ENCODE measurements around the gene AOC2. TPM values are rescaled to one million over a fixed set of nuclear protein-coding genes. Genes with fewer than 3 reads are reported as not detected.

AOC2 gene
- total and polyA plus RNA-seq, 9 of the 15 experiments (the other 6 are each of a cell fraction or from before 2014, with no cell fraction given): 0.08 to 0.91 (median 0.49) TPM

DNA sequence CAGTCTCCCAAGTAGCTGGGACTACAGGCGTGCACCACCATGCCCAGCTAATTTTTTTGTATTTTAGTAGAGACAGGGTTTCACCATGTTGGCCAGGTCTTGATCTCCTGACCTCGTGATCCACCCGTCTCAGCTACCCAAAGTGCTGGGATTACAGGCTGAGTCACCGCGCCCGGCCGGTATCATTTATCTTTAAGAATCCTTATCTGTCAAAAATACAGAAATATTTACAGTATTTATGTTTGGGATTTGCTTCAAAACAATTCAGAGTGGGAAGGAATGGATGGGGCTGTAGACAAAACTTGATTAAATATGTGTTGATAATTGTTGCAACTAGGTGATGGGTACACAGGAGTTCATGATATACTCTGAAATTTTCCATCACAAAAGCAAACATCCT is 23.2 kb upstream of the AOC2 start (continued):
- TF ChIP-seq, protein P1, sequence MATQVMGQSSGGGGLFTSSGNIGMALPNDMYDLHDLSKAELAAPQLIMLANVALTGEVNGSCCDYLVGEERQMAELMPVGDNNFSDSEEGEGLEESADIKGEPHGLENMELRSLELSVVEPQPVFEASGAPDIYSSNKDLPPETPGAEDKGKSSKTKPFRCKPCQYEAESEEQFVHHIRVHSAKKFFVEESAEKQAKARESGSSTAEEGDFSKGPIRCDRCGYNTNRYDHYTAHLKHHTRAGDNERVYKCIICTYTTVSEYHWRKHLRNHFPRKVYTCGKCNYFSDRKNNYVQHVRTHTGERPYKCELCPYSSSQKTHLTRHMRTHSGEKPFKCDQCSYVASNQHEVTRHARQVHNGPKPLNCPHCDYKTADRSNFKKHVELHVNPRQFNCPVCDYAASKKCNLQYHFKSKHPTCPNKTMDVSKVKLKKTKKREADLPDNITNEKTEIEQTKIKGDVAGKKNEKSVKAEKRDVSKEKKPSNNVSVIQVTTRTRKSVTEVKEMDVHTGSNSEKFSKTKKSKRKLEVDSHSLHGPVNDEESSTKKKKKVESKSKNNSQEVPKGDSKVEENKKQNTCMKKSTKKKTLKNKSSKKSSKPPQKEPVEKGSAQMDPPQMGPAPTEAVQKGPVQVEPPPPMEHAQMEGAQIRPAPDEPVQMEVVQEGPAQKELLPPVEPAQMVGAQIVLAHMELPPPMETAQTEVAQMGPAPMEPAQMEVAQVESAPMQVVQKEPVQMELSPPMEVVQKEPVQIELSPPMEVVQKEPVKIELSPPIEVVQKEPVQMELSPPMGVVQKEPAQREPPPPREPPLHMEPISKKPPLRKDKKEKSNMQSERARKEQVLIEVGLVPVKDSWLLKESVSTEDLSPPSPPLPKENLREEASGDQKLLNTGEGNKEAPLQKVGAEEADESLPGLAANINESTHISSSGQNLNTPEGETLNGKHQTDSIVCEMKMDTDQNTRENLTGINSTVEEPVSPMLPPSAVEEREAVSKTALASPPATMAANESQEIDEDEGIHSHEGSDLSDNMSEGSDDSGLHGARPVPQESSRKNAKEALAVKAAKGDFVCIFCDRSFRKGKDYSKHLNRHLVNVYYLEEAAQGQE (IDR thresholded peaks at IDR 0.05; ENCODE audit: borderline replicate concordance): no peak
- TF ChIP-seq, protein P1 (CRISPR knock-in tag; IDR thresholded peaks at IDR 0.05; ENCODE audit: low read depth): no peak

DNA sequence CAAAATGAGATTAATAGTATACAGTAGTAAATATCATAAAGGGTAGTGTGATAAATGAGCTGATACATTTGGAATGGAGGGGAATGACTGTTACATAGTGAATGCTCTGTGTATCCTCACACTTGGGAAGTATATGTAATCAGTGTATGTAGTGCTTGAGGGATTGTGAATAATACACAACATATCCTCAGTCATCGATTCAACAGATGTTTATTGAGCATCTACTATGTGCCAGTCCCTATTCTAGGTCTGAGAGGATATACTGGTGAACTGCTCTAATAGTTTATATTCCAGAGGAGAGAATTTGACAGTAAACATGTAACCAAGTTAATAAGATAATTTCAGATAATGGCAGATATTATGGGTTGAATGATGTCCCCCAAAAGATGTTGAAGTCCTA is 16.9 kb upstream of the AOC2 start:
- H3K4me3 ChIP-seq: no peak overlapping the region
- no peak overlapping the region for H3K27ac ChIP-seq (ENCODE audit: extremely low read depth, low read depth, low read length)
- H3K9ac ChIP-seq (ENCODE audit: insufficient read depth in 1 of 2, low read depth in 2 of 2, low read length in 2 of 2): no peak overlapping the region
- H3K9me3 ChIP-seq (replicated peaks; ENCODE audit: control insufficient read depth, insufficient read depth, low read depth, low read length): no peaks in the 10 kb centered on the region
- intact Hi-C loops (cut with micrococcal nuclease): no loop called here
- in situ Hi-C loops (cut with MboI): no loop called here
- FAIRE-seq (no peak), DNase-seq (ENCODE audit: extremely low read depth in 1 of 4, low spot score in 3 of 4) (no peak), ATAC-seq (no peak)
- TF ChIP-seq RBM25 (IDR thresholded peaks at IDR 0.05; ENCODE audit: low read depth, low read length, severe bottlenecking): peak; percentile 66
- TF ChIP-seq, protein P2, sequence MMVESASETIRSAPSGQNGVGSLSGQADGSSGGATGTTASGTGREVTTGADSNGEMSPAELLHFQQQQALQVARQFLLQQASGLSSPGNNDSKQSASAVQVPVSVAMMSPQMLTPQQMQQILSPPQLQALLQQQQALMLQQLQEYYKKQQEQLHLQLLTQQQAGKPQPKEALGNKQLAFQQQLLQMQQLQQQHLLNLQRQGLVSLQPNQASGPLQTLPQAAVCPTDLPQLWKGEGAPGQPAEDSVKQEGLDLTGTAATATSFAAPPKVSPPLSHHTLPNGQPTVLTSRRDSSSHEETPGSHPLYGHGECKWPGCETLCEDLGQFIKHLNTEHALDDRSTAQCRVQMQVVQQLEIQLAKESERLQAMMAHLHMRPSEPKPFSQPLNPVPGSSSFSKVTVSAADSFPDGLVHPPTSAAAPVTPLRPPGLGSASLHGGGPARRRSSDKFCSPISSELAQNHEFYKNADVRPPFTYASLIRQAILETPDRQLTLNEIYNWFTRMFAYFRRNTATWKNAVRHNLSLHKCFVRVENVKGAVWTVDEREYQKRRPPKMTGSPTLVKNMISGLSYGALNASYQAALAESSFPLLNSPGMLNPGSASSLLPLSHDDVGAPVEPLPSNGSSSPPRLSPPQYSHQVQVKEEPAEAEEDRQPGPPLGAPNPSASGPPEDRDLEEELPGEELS (CRISPR knock-in tag; IDR thresholded peaks at IDR 0.05; ENCODE audit: borderline replicate concordance): no peak
- no peaks in the 10 kb centered on the region for H3K27me3 ChIP-seq (ENCODE audit: control insufficient read depth in 2 of 2, insufficient read depth in 2 of 2, low read length in 2 of 2)
- CTCF ChIA-PET (ENCODE audit: low intra/inter-chr PET ratio): no interaction called here
- H3K36me3 ChIP-seq (ENCODE audit: control insufficient read depth, insufficient read depth, low read length): peaks cover 4% of the 10 kb centered on the region; the same call in 2 of the 3 replicates
- no peaks in the 10 kb centered on the region for H3K9me1 ChIP-seq (ENCODE audit: control insufficient read depth, insufficient read depth, low read length)
- no peak overlapping the region for H2AFZ ChIP-seq (ENCODE audit: low read depth, low read length)
- WGBS (ENCODE audit: insufficient coverage, low coverage, missing lambda C conversion rate): 59% methylated on average over 1 of the region's 1 CpG
- H3K4me1 ChIP-seq (replicated peaks in 1 of 2; ENCODE audit: control insufficient read depth in 2 of 2, insufficient read depth in 2 of 2, low read length in 2 of 2): peaks cover 6 to 21% of the 10 kb centered on the region in 2 experiments; a peak in 3 of 5 replicates
- H3K79me2 ChIP-seq (ENCODE audit: control insufficient read depth, insufficient read depth, low read length): peaks cover 18% of the 10 kb centered on the region
- no peaks in the 10 kb centered on the region for H4K20me1 ChIP-seq (replicated peaks; ENCODE audit: control insufficient read depth, insufficient read depth, low read length)
- POLR2A ChIA-PET: interaction anchor here (0.6 kb wide), 1 partner anchor 137 kb away, joined by 3 read pairs; the partner anchor contains the start of gene AARSD1
- H3K4me2 ChIP-seq (ENCODE audit: insufficient read depth, low read length): no peak overlapping the region
- no TSS peak for BruUV-seq (replicated peaks)
